Stimulated activated CD8-positive, alpha-beta memory T cell treated with anti-CD3 and anti-CD28 coated beads, Interleukin-12 subunit alpha, Interleukin-12 subunit beta, amount 100 ng/mL, for 24 hours (primary cell): ENCODE results near the gene SPATS2.

ENCODE experiments used
- DNase-seq: peaks from one replicate; pipeline ENCODE4 v3.0.0-alpha.2; 2020; ENCODE audit errors: extremely low read depth

Gene SPATS2

GRCh38 chr12:49555631-49556390, 188.5 kb downstream of the SPATS2 start:
- no peak for DNase-seq

- DNase-seq = no peak
Measured at GRCh38 chr12:49556391-49557186, 189.3 kb downstream of the SPATS2 start.

- DNase-seq = no peak
Measured at GRCh38 chr12:49557187-49557916, 190.1 kb downstream of the SPATS2 start.

- DNase-seq = no peak
Measured at GRCh38 chr12:49557917-49558215, 190.6 kb downstream of the SPATS2 start.

- no peak for DNase-seq
Measured at GRCh38 chr12:49558526-49558925, 191.3 kb downstream of the SPATS2 start.

GRCh38 chr12:49559011-49559675, 191.9 kb downstream of the SPATS2 start:
- DNase-seq = no peak

- DNase-seq = no peak
Measured at GRCh38 chr12:49560695-49561094, 193.4 kb downstream of the SPATS2 start.

- DNase-seq = no peak
Measured at GRCh38 chr12:49562233-49562632, 195.0 kb downstream of the SPATS2 start.

GRCh38 chr12:49562831-49563230, 195.6 kb downstream of the SPATS2 start:
- no peak for DNase-seq

- DNase-seq = no peak
Measured at GRCh38 chr12:49563951-49564685, 196.9 kb downstream of the SPATS2 start.

GRCh38 chr12:49564686-49565405, 197.6 kb downstream of the SPATS2 start:
- no peak for DNase-seq

- DNase-seq = no peak
Measured at GRCh38 chr12:49565406-49566265, 198.4 kb downstream of the SPATS2 start.

- no peak for DNase-seq
Measured at GRCh38 chr12:49566361-49566760, 199.1 kb downstream of the SPATS2 start.

- no peak for DNase-seq
Measured at GRCh38 chr12:49567302-49567610, 200.0 kb downstream of the SPATS2 start.

- DNase-seq = peak; percentile 72
Measured at GRCh38 chr12:49567611-49568441, 200.6 kb downstream of the SPATS2 start, which contains the start of gene MCRS1. MCRS1 (minus strand) TSS chr12:49568142; CDS start chr12:49566731, 1,411 bp downstream.

- no peak for DNase-seq
Measured at GRCh38 chr12:49568442-49569162, 201.3 kb downstream of the SPATS2 start.
